Measurements from ENCODE around the gene TUBB. TPM values are rescaled to one million over a fixed set of nuclear protein-coding genes. Genes with fewer than 3 reads are reported as not detected.
A peak's percentile ranks its signal among the peaks of the same experiment; 100 is the strongest.

The TUBB gene
- polyA plus RNA-seq, 2 of the 4 experiments (the other 2 are of a cell fraction): 691 to 1,044 TPM

DNA sequence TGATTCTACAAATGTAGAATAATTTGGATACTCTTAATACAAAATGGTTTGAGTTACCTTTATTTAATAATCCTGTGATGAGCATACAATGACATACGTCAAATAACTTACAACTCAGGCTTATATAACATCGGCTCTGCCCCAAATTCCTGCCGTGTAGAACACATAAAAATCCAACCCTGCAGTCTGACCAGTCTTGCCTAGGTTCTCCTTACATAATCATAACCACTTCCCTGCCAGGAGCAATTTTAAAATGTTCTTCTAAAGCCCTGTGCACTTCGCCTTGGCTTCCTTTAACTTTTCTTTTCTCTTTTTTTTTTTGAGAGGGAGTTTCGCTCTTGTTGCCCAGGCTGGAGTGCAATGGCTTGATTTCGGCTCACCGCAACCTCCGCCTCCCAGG lies 40.4 kb downstream of the TUBB start:
- peak overlapping the region; percentile 86 to 97 for H3K27ac ChIP-seq
- ATAC-seq: no peak

DNA sequence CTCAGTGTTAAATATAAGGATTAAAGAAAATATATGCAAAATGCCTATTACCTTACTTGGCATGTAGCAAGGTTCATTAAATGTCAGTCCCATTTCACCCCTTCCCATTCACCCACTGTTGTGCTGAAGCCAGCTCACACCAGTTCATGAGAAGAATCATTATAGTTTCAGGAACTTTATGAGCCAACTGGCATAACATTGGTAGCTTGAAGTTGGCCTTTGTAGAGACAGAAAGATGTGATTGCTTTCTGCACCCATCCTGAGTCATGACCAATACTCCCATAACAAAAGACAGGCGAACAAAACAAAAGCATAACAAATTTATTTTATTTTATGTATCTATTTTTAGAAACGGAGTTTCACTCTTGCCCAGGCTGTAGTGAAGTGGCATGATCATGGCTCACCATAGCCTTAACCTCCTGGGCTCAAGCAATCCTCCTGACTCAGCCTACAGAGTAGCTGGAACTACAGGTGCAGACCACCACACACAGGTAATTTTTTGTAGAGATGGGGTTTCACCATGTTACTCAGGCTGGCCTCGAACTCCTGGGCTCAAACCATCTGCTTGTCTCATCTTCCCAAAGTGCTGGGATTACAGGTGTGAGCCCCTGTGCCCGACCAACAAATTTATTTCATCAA lies 41.8 kb downstream of the TUBB start:
- Histone ChIP-seq H3K4me2 (no peak overlapping the region), H3K4me3 (no peak overlapping the region), H3K27ac (peak overlapping the region; percentile 86 to 97), H3K4me1 (peaks cover 78% of the 10 kb centered on the region), H3K9me3 (no peaks in the 10 kb centered on the region)
- ATAC-seq (no peak), FAIRE-seq (no peak), DNase-seq (ENCODE audit: low read depth in 1 of 2, low spot score in 1 of 2) (no peak)
- ChIA-PET CTCF (interaction anchor here (1.2 kb wide), 1 partner anchor 117 kb away, joined by 3 read pairs; no protein-coding TSS in a partner anchor), POLR2A (interaction anchor here (1.2 kb wide), 1 partner anchor 17 kb away, joined by 3 read pairs; the partner anchor contains the start of gene IER3)
- TF ChIP-seq, protein P1, sequence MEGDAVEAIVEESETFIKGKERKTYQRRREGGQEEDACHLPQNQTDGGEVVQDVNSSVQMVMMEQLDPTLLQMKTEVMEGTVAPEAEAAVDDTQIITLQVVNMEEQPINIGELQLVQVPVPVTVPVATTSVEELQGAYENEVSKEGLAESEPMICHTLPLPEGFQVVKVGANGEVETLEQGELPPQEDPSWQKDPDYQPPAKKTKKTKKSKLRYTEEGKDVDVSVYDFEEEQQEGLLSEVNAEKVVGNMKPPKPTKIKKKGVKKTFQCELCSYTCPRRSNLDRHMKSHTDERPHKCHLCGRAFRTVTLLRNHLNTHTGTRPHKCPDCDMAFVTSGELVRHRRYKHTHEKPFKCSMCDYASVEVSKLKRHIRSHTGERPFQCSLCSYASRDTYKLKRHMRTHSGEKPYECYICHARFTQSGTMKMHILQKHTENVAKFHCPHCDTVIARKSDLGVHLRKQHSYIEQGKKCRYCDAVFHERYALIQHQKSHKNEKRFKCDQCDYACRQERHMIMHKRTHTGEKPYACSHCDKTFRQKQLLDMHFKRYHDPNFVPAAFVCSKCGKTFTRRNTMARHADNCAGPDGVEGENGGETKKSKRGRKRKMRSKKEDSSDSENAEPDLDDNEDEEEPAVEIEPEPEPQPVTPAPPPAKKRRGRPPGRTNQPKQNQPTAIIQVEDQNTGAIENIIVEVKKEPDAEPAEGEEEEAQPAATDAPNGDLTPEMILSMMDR (IDR thresholded peaks at IDR 0.05): no peak
- TF ChIP-seq CEBPB (IDR thresholded peaks at IDR 0.05) (no peak), JUNB (IDR thresholded peaks at IDR 0.05) (no peak), ZC3H11A (IDR thresholded peaks at IDR 0.05) (no peak), MYC (IDR thresholded peaks at IDR 0.05; ENCODE audit: borderline replicate concordance, low read length) (no peak), FOXS1 (CRISPR knock-in tag; IDR thresholded peaks at IDR 0.05) (no peak), KDM5A (IDR thresholded peaks at IDR 0.05) (no peak), RAD21 (conservative IDR thresholded peaks at IDR 0.05 in 1 of 2, IDR thresholded peaks at IDR 0.05 in 1 of 2) (no peak), ESRRA (IDR thresholded peaks at IDR 0.05; ENCODE audit: borderline replicate concordance, low read length) (no peak), EHF (CRISPR knock-in tag; IDR thresholded peaks at IDR 0.05) (no peak), POLR2A (IDR thresholded peaks at IDR 0.05; ENCODE audit: low read length) (no peak), RARB (CRISPR knock-in tag; IDR thresholded peaks at IDR 0.05) (no peak), NFE2L2 (conservative IDR thresholded peaks at IDR 0.05; ENCODE audit: low read length) (no peak), NPAS2 (CRISPR knock-in tag; IDR thresholded peaks at IDR 0.05; ENCODE audit: borderline replicate concordance) (no peak)
- TF ChIP-seq, protein P2, sequence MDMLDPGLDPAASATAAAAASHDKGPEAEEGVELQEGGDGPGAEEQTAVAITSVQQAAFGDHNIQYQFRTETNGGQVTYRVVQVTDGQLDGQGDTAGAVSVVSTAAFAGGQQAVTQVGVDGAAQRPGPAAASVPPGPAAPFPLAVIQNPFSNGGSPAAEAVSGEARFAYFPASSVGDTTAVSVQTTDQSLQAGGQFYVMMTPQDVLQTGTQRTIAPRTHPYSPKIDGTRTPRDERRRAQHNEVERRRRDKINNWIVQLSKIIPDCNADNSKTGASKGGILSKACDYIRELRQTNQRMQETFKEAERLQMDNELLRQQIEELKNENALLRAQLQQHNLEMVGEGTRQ (IDR thresholded peaks at IDR 0.05): no peak
- TF ChIP-seq, protein P3, sequence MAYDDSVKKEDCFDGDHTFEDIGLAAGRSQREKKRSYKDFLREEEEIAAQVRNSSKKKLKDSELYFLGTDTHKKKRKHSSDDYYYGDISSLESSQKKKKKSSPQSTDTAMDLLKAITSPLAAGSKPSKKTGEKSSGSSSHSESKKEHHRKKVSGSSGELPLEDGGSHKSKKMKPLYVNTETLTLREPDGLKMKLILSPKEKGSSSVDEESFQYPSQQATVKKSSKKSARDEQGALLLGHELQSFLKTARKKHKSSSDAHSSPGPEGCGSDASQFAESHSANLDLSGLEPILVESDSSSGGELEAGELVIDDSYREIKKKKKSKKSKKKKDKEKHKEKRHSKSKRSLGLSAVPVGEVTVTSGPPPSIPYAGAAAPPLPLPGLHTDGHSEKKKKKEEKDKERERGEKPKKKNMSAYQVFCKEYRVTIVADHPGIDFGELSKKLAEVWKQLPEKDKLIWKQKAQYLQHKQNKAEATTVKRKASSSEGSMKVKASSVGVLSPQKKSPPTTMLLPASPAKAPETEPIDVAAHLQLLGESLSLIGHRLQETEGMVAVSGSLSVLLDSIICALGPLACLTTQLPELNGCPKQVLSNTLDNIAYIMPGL (CRISPR knock-in tag; IDR thresholded peaks at IDR 0.05; ENCODE audit: borderline replicate concordance): no peak
- TF ChIP-seq, protein P4, sequence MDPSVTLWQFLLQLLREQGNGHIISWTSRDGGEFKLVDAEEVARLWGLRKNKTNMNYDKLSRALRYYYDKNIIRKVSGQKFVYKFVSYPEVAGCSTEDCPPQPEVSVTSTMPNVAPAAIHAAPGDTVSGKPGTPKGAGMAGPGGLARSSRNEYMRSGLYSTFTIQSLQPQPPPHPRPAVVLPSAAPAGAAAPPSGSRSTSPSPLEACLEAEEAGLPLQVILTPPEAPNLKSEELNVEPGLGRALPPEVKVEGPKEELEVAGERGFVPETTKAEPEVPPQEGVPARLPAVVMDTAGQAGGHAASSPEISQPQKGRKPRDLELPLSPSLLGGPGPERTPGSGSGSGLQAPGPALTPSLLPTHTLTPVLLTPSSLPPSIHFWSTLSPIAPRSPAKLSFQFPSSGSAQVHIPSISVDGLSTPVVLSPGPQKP (IDR thresholded peaks at IDR 0.05; ENCODE audit: low read depth, low read length): no peak
- WGBS (ENCODE audit: missing lambda C conversion rate): 87% methylated on average over 4 of the region's 4 CpGs

More for the DNA sequence above, 40.4 kb downstream of the TUBB start:
- POLR2A ChIA-PET: no interaction called here
- no peaks in the 10 kb centered on the region for H3K9me3 ChIP-seq
- H3K4me1 ChIP-seq: peaks cover 73% of the 10 kb centered on the region
- FAIRE-seq (no peak), DNase-seq (ENCODE audit: low read depth in 1 of 2, low spot score in 1 of 2) (no peak)
- WGBS (ENCODE audit: missing lambda C conversion rate): 87% methylated on average over 8 of the region's 8 CpGs
- no peak overlapping the region for H3K4me3 ChIP-seq
- H3K4me2 ChIP-seq: no peak overlapping the region
- TF ChIP-seq ZFP36 (IDR thresholded peaks at IDR 0.05; ENCODE audit: borderline replicate concordance, partially characterized antibody): no peak
- TF ChIP-seq RAD21 (conservative IDR thresholded peaks at IDR 0.05 in 1 of 2, IDR thresholded peaks at IDR 0.05 in 1 of 2): no peak
- TF ChIP-seq KDM5A (IDR thresholded peaks at IDR 0.05): no peak
- TF ChIP-seq NFE2L2 (conservative IDR thresholded peaks at IDR 0.05; ENCODE audit: low read length): no peak
- TF ChIP-seq HOXB5 (CRISPR knock-in tag; IDR thresholded peaks at IDR 0.05): no peak
- TF ChIP-seq, protein P2 (IDR thresholded peaks at IDR 0.05): no peak
- TF ChIP-seq CHD4 (IDR thresholded peaks at IDR 0.05; ENCODE audit: borderline replicate concordance): no peak
- TF ChIP-seq GATA3 (IDR thresholded peaks at IDR 0.05; ENCODE audit: borderline replicate concordance): no peak
- TF ChIP-seq, protein P5, sequence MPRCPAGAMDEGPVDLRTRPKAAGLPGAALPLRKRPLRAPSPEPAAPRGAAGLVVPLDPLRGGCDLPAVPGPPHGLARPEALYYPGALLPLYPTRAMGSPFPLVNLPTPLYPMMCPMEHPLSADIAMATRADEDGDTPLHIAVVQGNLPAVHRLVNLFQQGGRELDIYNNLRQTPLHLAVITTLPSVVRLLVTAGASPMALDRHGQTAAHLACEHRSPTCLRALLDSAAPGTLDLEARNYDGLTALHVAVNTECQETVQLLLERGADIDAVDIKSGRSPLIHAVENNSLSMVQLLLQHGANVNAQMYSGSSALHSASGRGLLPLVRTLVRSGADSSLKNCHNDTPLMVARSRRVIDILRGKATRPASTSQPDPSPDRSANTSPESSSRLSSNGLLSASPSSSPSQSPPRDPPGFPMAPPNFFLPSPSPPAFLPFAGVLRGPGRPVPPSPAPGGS (IDR thresholded peaks at IDR 0.05): no peak
- CTCF ChIA-PET: interaction anchor here (1.2 kb wide), 1 partner anchor 118 kb away, joined by 3 read pairs; no protein-coding TSS in a partner anchor

All from A549 (cell line).